ENCODE measurements around the gene PKD1L1.

- TF ChIP-seq CTCF (IDR thresholded peaks at IDR 0.05; ENCODE audit: poor library complexity, severe bottlenecking) (no peak), EZH2 (IDR thresholded peaks at IDR 0.05; ENCODE audit: borderline replicate concordance, insufficient read depth, low read length, poor library complexity, severe bottlenecking) (no peak), EP300 (conservative IDR thresholded peaks at IDR 0.05; ENCODE audit: poor library complexity, severe bottlenecking) (no peak), RAD21 (conservative IDR thresholded peaks at IDR 0.05) (no peak), POLR2AphosphoS5 (IDR thresholded peaks at IDR 0.05) (no peak), TAF1 (IDR thresholded peaks at IDR 0.05; ENCODE audit: low read depth) (no peak), REST (IDR thresholded peaks at IDR 0.05; ENCODE audit: borderline replicate concordance) (no peak), SMC3 (conservative IDR thresholded peaks at IDR 0.05; ENCODE audit: poor library complexity) (no peak)
These were observed 152.6 kb downstream of the PKD1L1 start for GRCh38 chr7:47795631-47796030.

Measured in neural cell (in vitro differentiated cells).